GM19193 (cell line): ENCODE measurements around the gene GCNT2.

Experiments used
- POLR2A ChIP-seq: IDR thresholded peaks from 4 replicates; pipeline ENCODE4 v1.6.1; 2011; ENCODE audit not compliant: insufficient read depth, insufficient read length; ENCODE audit errors: extremely low read depth

Gene GCNT2

GRCh38 chr6:10558565-10558964, 37.4 kb downstream of the GCNT2 start:
- no peak for TF ChIP-seq POLR2A

- TF ChIP-seq POLR2A: no peak
These were observed 38.5 kb downstream of the GCNT2 start for GRCh38 chr6:10559522-10560152.

GRCh38 chr6:10561611-10562199, 40.6 kb downstream of the GCNT2 start:
- no peak for TF ChIP-seq POLR2A

GRCh38 chr6:10564975-10565673, 44.0 kb downstream of the GCNT2 start:
- peak; percentile 14 for TF ChIP-seq POLR2A

- no peak for TF ChIP-seq POLR2A
These were observed 44.8 kb downstream of the GCNT2 start for GRCh38 chr6:10565913-10566312.

- no peak for TF ChIP-seq POLR2A
These were observed 46.3 kb downstream of the GCNT2 start for GRCh38 chr6:10567256-10568026.

GRCh38 chr6:10569392-10570127, 48.4 kb downstream of the GCNT2 start:
- TF ChIP-seq POLR2A: no peak

GRCh38 chr6:10576226-10576625, 55.1 kb downstream of the GCNT2 start:
- no peak for TF ChIP-seq POLR2A

GRCh38 chr6:10577112-10577511, 56.0 kb downstream of the GCNT2 start:
- no peak for TF ChIP-seq POLR2A

- no peak for TF ChIP-seq POLR2A
These were observed 57.6 kb downstream of the GCNT2 start for GRCh38 chr6:10578723-10579122.

GRCh38 chr6:10579803-10580202, 58.7 kb downstream of the GCNT2 start:
- no peak for TF ChIP-seq POLR2A

- no peak for TF ChIP-seq POLR2A
These were observed 59.4 kb downstream of the GCNT2 start for GRCh38 chr6:10580570-10580969.

- TF ChIP-seq POLR2A: no peak
These were observed 61.8 kb downstream of the GCNT2 start for GRCh38 chr6:10582774-10583508.

- TF ChIP-seq POLR2A: no peak
These were observed 62.4 kb downstream of the GCNT2 start for GRCh38 chr6:10583509-10583901.
